K562 (cell line): Measurements from ENCODE around the gene KMT2C. TPM values are rescaled to one million over a fixed set of nuclear protein-coding genes. Genes with fewer than 3 reads are reported as not detected.

ENCODE experiments used
- ATF1 ChIP-seq, 2 experiments: fragments of 450-650 bp in 1 of 2; IDR thresholded peaks; 2 replicates each; pipeline ENCODE4 v1.6.1; 2016; ENCODE audit warnings: missing compliant biosample characterization in 1 of 2, missing genetic modification characterization in 1 of 2
- BRF1 ChIP-seq: IDR thresholded peaks from 3 replicates; pipeline ENCODE4 v1.6.1; 2011; ENCODE audit warnings: borderline replicate concordance, mild to moderate bottlenecking; ENCODE audit not compliant: insufficient read length; ENCODE audit errors: extremely low read depth
- CEBPB ChIP-seq: fragments of 450-650 bp; IDR thresholded peaks from 2 replicates; pipeline ENCODE4 v1.6.1; 2016; ENCODE audit warnings: missing genetic modification characterization, missing compliant biosample characterization
- PRDM10 ChIP-seq: fragments of 450-650 bp; IDR thresholded peaks from 2 replicates; pipeline ENCODE4 v1.6.1; 2018; ENCODE audit not compliant: partially characterized antibody
- SOX6 ChIP-seq: fragments of 450-650 bp; IDR thresholded peaks from 2 replicates; pipeline ENCODE4 v1.6.1; 2014; ENCODE audit warnings: mild to moderate bottlenecking
- ZFP30 ChIP-seq: fragments of 250-450 bp; sonication (Bioruptor Pico); IDR thresholded peaks from 2 replicates; pipeline ENCODE4 v1.8.0; 2022; ENCODE audit warnings: moderate library complexity, mild to moderate bottlenecking, inconsistent platforms, borderline replicate concordance
- ZFP91 ChIP-seq: sonication (generic); formaldehyde crosslinking; IDR thresholded peaks from 2 replicates; pipeline ENCODE4 v1.8.0; 2022; ENCODE audit warnings: mild to moderate bottlenecking, missing genetic modification reagents
- polyA plus RNA-seq, 8 experiments: library from polyadenylated mRNA; depleted of rRNA in 4 of 8; stranded (reverse) in 5 of 8; unstranded in 3 of 8; fragments of >200 nt; fragmentation: Nextera tagmentation in 2 of 8; fragmentation: Illumina TruSeq in 1 of 8; extraction: Ambion mirVana in 2 of 8; extraction: Trizol in 1 of 8; gene quantifications; 2 replicates each; pipeline versions ENCODE4 v1.2.1 to v1.2.3, GENCODE V29; 2011 to 2014; ENCODE audit warnings: inconsistent platforms in 1 of 8, missing spikeins in 1 of 8
- total RNA-seq, 7 experiments: library from RNA; depleted of rRNA in 6 of 7; stranded (reverse); fragments of >200 nt in 6 of 7; fragmentation: Illumina TruSeq in 2 of 7; extraction: Trizol in 2 of 7; gene quantifications; 2 replicates each; pipeline versions ENCODE4 v1.2.1 to v1.2.3, GENCODE V29; 2011 to 2021; ENCODE audit warnings: low replicate concordance in 1 of 7
- TF ChIP-seq, protein P1 (sequence below): sonication (generic); formaldehyde crosslinking; IDR thresholded peaks from 2 replicates; pipeline ENCODE4 v1.8.0; 2023; ENCODE audit warnings: missing genetic modification reagents, mild to moderate bottlenecking, borderline replicate concordance
- TF ChIP-seq, protein P2 (sequence below): fragments of 150-350 bp; IDR thresholded peaks from 2 replicates; pipeline ENCODE4 v1.6.1; 2014; ENCODE audit warnings: low read depth, mild to moderate bottlenecking, low read length, borderline replicate concordance

The KMT2C gene
- total and polyA plus RNA-seq, 9 of the 15 experiments (the other 6 are each of a cell fraction or from before 2014, with no cell fraction given): 4.9 to 67.8 (median 27.1) TPM

- TF ChIP-seq, protein P1, sequence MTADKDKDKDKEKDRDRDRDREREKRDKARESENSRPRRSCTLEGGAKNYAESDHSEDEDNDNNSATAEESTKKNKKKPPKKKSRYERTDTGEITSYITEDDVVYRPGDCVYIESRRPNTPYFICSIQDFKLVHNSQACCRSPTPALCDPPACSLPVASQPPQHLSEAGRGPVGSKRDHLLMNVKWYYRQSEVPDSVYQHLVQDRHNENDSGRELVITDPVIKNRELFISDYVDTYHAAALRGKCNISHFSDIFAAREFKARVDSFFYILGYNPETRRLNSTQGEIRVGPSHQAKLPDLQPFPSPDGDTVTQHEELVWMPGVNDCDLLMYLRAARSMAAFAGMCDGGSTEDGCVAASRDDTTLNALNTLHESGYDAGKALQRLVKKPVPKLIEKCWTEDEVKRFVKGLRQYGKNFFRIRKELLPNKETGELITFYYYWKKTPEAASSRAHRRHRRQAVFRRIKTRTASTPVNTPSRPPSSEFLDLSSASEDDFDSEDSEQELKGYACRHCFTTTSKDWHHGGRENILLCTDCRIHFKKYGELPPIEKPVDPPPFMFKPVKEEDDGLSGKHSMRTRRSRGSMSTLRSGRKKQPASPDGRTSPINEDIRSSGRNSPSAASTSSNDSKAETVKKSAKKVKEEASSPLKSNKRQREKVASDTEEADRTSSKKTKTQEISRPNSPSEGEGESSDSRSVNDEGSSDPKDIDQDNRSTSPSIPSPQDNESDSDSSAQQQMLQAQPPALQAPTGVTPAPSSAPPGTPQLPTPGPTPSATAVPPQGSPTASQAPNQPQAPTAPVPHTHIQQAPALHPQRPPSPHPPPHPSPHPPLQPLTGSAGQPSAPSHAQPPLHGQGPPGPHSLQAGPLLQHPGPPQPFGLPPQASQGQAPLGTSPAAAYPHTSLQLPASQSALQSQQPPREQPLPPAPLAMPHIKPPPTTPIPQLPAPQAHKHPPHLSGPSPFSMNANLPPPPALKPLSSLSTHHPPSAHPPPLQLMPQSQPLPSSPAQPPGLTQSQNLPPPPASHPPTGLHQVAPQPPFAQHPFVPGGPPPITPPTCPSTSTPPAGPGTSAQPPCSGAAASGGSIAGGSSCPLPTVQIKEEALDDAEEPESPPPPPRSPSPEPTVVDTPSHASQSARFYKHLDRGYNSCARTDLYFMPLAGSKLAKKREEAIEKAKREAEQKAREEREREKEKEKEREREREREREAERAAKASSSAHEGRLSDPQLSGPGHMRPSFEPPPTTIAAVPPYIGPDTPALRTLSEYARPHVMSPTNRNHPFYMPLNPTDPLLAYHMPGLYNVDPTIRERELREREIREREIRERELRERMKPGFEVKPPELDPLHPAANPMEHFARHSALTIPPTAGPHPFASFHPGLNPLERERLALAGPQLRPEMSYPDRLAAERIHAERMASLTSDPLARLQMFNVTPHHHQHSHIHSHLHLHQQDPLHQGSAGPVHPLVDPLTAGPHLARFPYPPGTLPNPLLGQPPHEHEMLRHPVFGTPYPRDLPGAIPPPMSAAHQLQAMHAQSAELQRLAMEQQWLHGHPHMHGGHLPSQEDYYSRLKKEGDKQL (CRISPR knock-in tag): no peak
- TF ChIP-seq BRF1 (no peak), ATF1 (CRISPR knock-in tag; IDR thresholded peaks at IDR 0.05) (no peak), ATF1 (tag; IDR thresholded peaks at IDR 0.05) (no peak), SOX6 (peak; percentile 33; the same call in 1 of the 2 replicates), ZFP30 (CRISPR knock-in tag) (no peak), CEBPB (tag) (no peak), ZFP91 (no peak), PRDM10 (no peak)
- TF ChIP-seq, protein P2, sequence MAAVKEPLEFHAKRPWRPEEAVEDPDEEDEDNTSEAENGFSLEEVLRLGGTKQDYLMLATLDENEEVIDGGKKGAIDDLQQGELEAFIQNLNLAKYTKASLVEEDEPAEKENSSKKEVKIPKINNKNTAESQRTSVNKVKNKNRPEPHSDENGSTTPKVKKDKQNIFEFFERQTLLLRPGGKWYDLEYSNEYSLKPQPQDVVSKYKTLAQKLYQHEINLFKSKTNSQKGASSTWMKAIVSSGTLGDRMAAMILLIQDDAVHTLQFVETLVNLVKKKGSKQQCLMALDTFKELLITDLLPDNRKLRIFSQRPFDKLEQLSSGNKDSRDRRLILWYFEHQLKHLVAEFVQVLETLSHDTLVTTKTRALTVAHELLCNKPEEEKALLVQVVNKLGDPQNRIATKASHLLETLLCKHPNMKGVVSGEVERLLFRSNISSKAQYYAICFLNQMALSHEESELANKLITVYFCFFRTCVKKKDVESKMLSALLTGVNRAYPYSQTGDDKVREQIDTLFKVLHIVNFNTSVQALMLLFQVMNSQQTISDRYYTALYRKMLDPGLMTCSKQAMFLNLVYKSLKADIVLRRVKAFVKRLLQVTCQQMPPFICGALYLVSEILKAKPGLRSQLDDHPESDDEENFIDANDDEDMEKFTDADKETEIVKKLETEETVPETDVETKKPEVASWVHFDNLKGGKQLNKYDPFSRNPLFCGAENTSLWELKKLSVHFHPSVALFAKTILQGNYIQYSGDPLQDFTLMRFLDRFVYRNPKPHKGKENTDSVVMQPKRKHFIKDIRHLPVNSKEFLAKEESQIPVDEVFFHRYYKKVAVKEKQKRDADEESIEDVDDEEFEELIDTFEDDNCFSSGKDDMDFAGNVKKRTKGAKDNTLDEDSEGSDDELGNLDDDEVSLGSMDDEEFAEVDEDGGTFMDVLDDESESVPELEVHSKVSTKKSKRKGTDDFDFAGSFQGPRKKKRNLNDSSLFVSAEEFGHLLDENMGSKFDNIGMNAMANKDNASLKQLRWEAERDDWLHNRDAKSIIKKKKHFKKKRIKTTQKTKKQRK: 0 out of 2 replicates have a peak, but pooled peaks have one; percentile 26
Observed at GRCh38 chr7:152462995-152463708, 27.3 kb upstream of the KMT2C start (continued).
